HG02885 (cell line): ENCODE measurements around the gene LRRC28.
"Not testable (repeated sequence)": the region's sequence is repeated elsewhere in the genome, so short reads cannot be mapped to it uniquely, and the experiment has no call there.

Source experiments
- ATAC-seq: cut with Tn5 transposase; IDR thresholded peaks from one replicate; pipeline ENCODE4 v1.9.1; 2021; ENCODE audit warnings: mild to moderate bottlenecking; ENCODE audit not compliant: unreplicated experiment, poor library complexity

The LRRC28 gene

DNA sequence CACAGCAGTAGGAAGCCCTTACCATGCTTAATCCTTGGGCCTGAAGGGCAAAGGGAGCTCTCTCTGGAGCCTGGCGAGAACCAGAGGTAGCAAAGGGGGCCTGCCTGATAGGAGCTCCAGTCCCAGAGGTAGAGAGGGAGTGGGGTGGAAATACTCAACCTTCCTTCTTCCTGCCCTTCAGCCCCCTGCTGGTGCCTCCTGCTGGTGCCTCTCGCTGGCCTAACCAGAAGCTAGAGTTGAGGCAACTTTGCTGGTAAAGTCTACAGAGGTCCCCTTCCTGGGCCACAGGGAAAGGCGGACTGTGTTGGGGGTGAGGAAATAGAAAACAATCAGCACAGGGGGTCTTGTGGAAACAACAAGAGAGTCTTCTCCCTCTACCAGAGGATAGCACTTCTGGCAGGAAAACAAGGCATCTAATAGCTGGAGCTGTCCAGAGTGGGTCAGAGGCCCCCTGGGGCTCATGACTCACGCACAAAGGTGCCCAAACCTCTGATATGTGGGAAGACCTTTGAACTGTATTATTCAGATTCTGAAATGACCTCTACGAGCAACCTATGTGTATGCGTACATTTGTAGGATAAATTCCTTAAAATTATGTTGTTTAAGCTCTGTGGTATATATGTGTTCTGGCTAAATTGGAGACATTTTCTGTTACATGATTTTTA lies 133.9 kb downstream of the LRRC28 start:
- ATAC-seq: no peak

DNA sequence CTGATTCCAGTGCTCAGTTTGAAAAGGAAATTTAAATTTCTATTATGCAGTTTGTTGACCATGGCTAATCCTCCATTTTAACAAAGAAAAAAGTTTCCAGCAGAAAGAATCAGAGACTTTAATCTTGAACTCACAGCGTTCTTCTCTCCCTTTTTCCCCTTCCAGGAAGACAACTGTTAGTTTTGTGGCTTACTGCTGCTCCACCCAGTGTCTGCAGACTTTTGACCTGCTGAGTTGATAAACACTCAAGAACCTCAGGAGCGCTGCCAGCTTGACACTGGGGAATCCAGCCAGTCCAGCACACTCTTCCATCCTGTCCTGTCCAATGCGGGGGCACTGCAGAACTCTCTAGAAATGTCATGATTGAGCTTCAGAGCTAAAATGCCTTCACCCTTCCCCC lies 134.6 kb downstream of the LRRC28 start:
- ATAC-seq: no peak

DNA sequence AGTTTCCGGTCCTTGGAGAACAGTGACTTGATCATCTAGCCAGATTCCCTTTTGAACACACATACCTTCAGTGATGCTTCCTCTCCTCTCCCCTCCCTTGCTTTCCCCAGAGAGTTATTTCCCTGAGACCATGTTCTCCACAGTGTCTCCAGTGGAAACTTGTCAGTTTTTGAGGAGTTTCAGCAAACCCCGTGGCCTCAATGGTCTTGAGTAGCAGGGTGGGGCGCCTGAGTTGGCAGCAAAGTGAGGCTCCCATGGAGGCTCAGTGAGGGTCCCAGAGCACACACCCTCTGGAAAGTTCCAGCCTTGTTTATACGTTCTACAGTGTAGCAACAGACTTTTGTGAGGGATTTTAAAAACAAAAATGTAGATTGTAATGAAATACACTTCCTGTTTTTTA lies 135.1 kb downstream of the LRRC28 start:
- ATAC-seq: no peak

DNA sequence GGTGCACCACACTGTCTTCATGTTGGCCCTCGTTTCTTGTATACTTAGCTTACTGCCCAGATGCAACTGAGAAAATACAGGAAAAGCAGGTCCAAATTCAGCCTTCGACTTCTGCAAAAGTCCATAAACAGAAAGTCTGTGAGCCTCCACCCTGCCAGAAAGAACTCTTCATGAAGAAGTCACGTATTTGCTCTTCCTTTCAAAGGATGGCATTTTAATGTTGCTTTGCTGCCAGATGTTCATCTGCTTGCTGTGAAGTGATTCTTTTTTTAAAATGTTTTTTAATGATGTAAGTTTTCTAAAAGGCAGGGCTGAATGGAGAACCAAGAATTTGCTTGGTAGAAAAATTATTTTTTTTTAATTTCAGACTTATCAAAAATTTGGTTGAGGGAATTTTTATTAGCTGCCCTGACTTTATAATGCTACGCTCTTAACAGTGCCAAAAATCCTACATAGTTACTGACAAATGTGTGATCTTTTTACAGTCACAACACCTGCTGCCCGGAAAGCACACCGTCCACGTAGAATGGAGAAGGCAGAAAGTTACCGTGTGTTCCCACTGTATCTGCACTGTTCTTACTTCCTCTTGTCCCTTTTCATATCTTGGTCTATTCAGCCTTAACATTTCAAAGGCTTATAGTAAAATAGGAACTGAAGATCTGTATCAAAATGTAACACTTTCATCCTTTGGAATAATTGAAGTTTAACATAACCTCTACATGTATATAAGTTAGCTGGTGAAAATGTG lies 136.3 kb downstream of the LRRC28 start:
- no peak for ATAC-seq

DNA sequence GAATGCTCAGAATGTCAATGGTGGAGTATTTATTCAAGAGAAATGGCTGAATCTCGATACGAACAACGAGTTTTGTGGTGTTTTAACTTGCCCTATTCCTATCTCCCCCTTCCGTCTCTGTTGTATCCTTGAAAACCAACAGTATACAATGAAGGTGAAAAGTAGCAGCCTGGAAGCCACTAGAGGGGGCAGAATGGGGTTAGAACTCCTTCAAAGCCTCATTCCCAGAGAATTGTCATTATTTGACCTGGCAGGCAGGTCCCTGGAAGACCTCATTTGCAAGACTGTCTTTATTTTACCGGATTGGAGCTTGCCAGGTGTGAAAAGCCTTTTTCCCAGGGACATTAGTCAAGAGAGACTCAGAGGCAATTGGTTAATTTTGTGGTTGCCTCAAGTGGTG lies 139.4 kb downstream of the LRRC28 start:
- no peak for ATAC-seq

DNA sequence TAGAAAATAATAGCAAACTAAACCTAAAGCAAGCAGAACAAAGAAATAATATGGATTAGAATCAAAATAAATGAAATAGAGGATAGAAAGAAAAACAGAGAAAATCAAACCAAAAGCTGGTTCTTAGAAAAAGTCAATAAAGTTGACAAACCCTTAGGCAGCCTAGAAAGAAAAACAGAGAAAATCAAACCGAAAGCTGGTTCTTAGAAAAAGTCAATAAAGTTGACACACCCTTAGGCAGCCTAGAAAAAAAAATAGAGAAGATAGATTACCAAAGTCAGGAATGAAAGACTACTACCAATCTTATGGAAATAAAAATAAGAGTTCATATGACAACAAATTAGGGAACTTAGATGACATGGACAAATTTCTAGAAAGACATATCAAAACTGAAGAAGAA lies 142.4 kb downstream of the LRRC28 start:
- ATAC-seq: no peak

DNA sequence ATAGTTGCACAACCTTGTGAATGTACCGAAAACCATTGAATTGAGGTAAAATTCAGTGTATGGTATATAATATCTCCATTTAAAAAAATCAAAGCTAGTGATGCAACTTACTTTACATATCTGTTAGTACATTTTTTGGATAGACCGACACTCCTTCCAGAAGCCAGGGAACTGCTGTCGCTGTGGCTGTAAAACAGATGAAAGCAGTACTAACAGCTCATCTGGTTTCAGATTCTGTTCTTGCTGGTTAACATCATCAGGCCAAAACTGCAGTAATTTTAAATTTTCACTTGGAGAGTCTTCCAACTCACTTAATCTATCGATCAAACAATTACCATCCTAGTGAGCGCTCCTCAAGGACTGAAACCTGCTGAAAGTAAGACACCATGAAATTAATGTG lies 145.1 kb downstream of the LRRC28 start:
- no peak for ATAC-seq

DNA sequence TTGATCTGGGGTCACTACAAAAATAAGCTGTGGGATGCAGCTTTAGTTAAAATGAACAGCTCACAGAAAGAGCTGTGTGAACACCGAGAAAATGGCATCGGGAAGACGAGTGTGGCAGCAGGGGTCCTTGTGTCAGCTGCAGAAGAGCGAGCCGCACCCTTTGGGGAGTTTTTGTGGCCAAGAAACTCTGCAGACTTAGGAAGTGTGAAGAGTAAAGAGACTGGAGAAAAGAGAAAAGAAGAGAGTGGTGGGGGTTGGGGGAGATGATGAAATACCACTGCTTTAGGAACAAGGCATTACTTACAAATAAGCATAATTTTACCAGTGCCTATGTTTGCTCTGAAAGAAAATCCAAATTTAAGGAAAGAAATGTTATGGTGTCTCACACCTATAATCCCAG lies 147.8 kb downstream of the LRRC28 start:
- no peak for ATAC-seq

DNA sequence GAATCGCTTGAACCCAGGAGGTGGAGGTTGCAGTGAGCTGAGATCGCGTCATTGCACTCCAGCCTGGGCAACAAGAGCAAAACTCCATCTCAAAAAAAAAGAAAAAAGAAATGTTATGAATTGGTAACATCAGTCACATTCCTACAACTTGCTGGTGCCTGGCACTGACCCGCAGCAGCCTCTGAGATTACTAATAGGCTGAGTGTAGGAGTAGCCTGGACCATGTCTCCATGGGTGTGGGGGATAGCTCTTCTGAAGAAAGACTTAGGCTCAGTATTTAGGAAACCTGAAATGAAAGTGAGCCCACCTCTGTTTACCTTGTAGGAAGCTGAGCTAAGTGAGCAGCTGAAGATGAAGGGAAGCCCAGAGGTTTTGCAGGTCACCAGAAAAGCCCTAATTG lies 148.3 kb downstream of the LRRC28 start:
- ATAC-seq: no peak

DNA sequence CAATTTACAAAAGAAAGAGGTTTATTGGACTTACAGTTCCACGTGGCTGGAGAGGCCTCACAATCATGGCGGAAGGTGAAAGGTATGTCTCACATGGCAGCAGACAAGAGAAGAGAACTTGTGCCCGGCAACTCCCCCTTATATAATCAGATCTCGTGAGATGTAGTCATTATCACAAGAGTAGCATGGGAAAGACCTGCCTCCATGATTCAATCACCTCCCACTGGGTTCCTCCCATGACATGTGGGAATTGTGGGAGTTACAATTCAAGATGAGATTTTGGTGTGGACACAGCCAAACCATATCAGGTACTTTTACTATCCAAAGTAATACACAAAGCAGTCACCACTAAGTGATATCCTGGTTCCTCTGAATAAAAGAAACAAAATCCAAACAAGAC lies 149.9 kb downstream of the LRRC28 start:
- not testable (repeated sequence) for ATAC-seq

DNA sequence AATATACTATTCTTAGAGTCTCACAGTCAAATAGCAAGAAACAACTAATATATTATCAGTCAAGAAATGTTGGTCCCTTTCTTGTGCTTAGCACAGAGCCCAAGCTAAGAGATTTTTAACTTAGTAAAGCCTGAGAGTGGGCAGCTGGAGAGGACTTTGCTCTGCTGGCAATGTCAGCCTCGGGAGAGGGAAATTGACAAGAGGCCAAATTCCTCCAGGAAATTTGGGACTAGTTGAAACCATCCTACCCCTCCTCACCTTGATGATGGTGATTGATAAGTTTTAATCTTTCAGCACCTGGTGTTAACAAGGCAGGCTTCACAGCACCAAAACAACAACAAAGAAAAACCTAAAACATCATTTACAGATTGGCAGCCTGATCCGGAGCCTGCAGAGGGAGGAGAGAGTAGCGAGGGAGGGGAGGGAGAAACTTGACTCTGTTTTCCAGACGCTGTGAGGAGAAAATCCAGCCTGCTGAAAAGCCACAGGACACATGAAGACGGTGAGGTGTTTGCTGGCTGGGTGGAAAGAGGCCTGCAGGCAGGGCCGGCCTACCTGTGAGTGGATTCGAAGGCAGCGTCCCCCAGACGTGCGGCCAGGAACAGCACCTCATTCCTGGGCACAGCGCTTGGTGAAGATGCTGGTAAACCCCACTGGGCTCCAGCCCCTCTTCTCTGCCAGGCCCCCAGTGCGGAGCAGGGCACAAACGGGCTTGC lies 150.9 kb downstream of the LRRC28 start:
- no peak for ATAC-seq

DNA sequence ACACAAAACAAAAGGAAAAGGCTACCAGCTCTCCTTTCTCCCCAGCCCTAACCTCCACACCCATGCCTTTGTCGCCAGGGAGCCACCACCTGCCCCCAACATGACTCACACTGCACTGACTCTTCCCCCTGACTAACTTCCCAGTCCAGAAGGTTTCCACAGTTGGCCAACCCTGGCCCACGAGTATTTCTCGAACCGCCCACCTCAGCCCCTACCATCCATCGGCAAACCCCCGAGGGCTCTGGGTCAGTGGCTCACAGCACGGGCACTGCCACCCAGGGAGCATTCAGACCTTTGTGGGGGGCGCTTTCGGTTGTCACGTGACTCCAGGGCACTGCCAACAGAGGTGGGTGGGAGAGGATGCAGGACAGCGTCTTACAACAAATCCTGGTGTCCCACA lies 152.3 kb downstream of the LRRC28 start:
- no peak for ATAC-seq

DNA sequence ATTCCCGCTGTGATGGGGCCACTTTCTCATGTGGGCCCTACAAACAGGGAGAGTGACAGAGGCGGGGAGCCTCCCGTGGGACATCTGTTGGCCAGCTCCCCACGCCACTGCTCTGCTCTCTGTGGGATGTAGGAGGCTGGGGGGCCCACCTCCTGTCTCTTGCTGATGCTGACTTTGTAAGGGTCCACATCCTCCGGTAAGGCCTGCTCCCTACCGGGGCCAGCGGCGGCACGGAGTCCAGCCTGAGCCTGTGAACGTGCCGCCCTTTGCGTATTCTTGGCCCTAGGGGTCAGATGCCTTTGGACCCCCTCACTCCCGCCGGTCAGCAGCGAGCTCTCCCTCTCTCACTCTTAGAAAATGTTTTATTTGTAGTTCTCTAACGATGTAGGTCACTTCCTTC lies 153.2 kb downstream of the LRRC28 start:
- no peak for ATAC-seq

DNA sequence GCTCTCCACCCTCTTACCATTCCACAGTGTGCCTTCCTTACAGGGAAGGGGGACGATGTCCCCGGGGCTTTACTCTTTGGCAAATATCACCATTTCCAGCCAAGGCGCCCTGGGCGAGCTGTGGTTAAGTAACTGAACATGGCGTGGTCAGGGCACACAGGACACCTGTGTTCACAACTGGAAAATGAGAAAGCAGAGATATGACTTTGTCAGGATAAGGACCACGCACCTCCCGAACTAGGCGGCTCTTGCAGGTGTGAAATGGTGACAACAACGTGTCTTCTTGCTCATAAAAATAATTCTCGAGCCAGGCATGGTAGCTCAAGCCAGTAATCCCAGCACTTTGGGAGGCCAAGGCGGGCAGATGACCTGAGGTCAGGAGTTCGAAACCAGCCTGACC lies 154.8 kb downstream of the LRRC28 start:
- ATAC-seq: no peak

DNA sequence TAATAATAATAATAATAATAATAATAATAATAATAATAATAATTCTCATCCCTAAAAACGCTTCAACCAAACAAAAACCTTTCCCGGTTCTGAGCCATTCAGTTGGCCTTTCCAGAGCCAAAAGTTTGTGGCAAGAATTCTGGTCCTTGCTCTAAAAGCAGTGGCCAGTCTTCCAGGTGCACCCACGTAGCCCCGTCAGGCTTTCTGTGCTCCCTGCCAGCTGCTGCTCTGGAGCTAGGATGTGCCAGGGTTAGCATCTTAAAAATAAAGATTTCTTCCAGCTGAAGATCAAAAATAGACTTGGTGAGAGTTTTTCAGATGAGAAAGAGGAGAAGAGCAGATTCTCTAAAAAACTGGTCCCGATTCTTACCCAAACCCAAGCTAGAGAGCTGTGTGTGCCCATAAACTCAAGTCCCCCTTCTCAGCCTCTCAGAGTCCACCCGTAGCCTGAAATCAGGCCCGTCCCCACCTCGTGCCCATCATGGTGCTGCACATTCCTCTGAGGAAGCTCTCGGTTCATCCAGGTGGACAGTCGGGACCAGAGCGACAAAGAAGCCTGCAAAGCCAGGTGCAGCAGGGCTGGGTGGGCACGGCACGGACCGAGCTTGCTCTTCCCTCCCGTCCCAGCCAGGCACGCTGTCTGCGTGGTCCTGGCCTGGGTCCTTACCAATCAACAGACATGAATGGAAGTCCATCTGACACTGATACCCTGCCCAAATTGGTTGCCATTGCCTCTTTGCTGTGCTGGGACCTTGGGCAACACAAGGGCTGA lies 155.6 kb downstream of the LRRC28 start:
- ATAC-seq: no peak

DNA sequence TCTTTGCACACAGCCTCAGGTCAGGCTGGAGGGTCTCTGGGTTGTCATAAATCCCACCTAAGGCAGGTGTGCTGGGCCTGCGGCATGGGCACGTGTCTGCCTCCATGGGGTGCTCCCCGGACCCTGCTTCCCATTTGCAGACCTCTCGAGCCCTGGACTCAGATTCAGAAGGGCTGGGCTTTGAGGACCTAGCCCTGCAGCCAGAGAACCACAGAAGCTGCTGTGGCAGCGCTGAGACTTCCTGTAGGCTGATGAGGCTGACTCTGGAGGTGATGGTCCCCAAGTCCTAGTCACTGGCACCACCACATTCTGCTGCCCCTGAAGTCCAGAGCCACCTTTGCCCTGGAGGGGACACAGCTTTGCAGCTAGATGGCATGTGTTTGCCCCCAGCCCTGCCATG lies 156.4 kb downstream of the LRRC28 start:
- no peak for ATAC-seq

DNA sequence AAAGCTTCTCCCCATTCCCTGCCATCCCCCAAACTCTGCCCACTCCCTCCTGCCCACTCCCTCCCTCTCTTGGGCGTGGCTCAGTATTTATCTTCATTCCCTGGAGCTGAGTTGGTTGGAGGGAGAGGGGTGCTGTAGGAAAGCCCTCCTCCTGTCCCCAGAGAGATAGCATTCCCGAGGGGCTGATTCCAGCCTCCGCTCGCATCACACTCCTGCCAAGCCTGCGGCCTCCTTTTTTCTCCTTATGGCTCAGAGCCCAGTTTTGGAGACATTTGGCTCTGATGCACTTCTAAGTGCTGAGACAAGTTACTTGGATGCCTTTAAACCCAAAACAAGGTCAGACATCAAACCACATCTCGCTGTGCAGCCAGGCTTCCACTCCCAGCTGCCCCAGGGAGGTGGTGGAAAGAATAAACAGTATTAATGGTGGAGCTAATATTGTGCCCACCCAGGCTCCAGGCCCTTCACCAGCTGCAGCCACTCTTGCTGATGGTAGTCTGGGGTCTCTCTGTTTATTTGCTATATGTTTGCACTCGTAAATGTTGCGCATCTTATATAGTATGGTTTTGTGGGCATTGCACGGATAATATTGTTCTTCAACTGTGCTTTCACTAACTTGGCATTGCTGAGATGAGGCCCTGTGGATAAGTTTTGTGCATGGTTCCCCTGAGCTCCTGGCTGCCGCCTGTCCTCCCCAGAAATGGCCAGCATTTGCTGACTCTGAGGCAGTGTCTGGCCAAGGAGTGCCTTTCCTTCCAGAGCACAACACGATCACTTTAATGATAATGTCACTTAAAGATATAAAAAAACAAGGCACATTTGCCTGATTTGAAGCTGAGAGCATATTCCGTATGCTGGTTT lies 157.2 kb downstream of the LRRC28 start:
- no peak for ATAC-seq

DNA sequence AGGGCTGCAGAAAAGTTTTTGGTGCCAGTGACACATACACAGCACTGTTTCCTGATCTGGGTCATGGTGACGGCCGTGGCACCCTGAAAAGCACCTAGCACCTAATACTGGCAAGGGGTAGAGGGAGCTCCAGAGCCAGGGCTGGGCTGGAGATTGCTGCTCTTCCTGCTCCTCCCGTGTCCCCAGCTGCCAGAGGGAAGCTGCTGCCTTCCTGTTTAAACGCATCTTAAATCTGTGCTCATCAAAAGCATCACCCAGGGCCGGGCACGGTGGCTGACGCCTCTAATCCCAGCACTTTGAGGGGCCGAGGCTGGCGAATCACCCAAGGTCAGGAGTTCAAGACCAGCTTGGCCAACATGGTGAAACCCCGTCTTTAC lies 157.8 kb downstream of the LRRC28 start:
- no peak for ATAC-seq

DNA sequence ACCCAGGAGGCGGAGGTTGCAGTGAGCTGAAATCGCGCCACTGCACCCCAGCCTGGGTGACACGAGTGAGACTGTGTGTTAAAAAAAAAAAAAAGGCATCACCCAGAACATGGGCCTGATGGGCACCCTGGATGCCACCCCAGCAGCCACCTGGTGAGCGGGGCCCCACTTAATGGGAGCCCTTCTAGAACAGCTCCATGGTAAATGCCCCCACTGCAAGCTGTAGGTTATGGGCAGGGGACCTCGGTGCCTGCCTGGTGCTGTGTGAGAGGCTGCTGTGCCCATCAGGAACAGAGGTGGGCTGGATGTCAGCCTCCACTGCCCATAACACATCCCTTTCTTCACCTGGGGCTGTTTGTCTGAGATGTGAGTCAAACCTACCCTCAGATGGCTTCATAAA lies 158.3 kb downstream of the LRRC28 start:
- ATAC-seq: no peak

DNA sequence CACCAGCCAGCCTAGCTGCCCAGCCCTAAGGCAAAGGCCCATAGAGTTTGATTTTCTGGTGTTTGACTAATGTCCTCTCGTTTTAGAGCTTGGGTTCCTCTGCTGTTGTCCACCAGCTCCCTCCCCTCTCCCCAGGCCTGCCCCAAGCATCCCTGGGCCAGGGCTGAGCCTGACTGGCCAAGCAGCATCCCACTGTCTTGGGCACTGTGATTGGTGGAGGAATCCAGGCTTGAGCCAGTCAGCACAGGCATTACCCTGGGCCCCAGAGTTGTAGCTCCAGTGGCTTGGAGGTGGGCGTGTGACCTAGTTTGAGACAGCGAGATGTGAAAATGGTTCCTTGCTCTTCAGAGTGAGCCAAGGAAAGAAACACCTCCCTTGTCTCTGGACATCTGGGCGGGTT lies 159.2 kb downstream of the LRRC28 start:
- no peak for ATAC-seq
